Measurements from ENCODE around the gene CADM1.

GRCh38 chr11:115368616-115369015 is 135.6 kb downstream of the CADM1 start:
- TF ChIP-seq TAF1 (IDR thresholded peaks at IDR 0.05; ENCODE audit: borderline replicate concordance, insufficient read depth, low read length) = no peak
- TF ChIP-seq REST (IDR thresholded peaks at IDR 0.05; ENCODE audit: insufficient read depth in 1 of 2, low read depth in 2 of 2, low read length in 2 of 2) = no peak
- no peak for TF ChIP-seq POLR2AphosphoS5 (IDR thresholded peaks at IDR 0.05; ENCODE audit: low read depth, low read length)

Data from PFSK-1 (cell line).